ENCODE data around the gene SMAD1. TPM values are rescaled to one million over a fixed set of nuclear protein-coding genes. Genes with fewer than 3 reads are reported as not detected.

SMAD1 gene
- total RNA-seq, 2 experiments from 2014 or later: 9.7 to 11.5 TPM

DNA sequence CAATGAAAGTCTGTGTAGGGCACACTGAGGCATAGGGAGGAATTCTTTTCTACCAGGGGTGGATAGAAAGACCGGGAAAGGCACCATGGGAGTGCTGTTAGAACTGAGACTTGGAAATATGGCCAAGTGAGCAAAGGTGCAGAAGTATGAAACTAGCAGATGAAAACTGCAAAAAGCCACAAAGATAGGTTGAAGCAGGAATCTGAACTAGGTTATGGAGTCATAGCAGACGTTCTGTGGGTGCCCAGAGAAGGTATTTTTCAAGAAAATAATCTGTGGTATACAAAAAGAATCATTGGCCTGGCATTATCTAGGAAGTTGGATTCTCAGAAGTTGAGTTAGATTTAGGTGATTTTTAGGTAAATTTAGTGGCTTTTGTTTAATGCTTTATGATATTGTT is 48.5 kb downstream of the SMAD1 start:
- no peaks in the 10 kb centered on the region for H3K27me3 ChIP-seq (ENCODE audit: control insufficient read depth in 1 of 2, insufficient read depth in 2 of 2, low read length in 2 of 2)
- ChIA-PET POLR2A (no interaction called here), CTCF (interaction anchor here (0.6 kb wide), 1 partner anchor 8 kb away, joined by 3 read pairs; no protein-coding TSS in a partner anchor)
- no peak overlapping the region for H3K4me3 ChIP-seq (ENCODE audit: low read length)
- no peak overlapping the region for H3K27ac ChIP-seq (ENCODE audit: low read depth in 1 of 2, low read length in 2 of 2)
- H3K4me3 Mint-ChIP-seq: no peak overlapping the region
- no peak for DNase-seq
- H3K9me3 ChIP-seq (ENCODE audit: control insufficient read depth in 1 of 2, insufficient read depth in 1 of 2, low read length in 2 of 2): no peaks in the 10 kb centered on the region
- H3K27me3 Mint-ChIP-seq: no peaks in the 10 kb centered on the region
- no peaks in the 10 kb centered on the region for H3K4me1 ChIP-seq (ENCODE audit: insufficient read depth, low read length)
- intact Hi-C loops (cut with DNase I, micrococcal nuclease): no loop called here
- TF ChIP-seq, protein P1, sequence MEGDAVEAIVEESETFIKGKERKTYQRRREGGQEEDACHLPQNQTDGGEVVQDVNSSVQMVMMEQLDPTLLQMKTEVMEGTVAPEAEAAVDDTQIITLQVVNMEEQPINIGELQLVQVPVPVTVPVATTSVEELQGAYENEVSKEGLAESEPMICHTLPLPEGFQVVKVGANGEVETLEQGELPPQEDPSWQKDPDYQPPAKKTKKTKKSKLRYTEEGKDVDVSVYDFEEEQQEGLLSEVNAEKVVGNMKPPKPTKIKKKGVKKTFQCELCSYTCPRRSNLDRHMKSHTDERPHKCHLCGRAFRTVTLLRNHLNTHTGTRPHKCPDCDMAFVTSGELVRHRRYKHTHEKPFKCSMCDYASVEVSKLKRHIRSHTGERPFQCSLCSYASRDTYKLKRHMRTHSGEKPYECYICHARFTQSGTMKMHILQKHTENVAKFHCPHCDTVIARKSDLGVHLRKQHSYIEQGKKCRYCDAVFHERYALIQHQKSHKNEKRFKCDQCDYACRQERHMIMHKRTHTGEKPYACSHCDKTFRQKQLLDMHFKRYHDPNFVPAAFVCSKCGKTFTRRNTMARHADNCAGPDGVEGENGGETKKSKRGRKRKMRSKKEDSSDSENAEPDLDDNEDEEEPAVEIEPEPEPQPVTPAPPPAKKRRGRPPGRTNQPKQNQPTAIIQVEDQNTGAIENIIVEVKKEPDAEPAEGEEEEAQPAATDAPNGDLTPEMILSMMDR (IDR thresholded peaks at IDR 0.05): no peak
- no peaks in the 10 kb centered on the region for H3K36me3 Mint-ChIP-seq (ENCODE audit: low read depth)
- H3K4me1 Mint-ChIP-seq (ENCODE audit: low read depth): peaks cover 12% of the 10 kb centered on the region
- no peaks in the 10 kb centered on the region for H3K9me3 Mint-ChIP-seq
- ATAC-seq (ENCODE audit: poor library complexity): no peak
- H3K36me3 ChIP-seq (ENCODE audit: insufficient read depth, low read length): no peaks in the 10 kb centered on the region
- no peak overlapping the region for H3K27ac Mint-ChIP-seq

DNA sequence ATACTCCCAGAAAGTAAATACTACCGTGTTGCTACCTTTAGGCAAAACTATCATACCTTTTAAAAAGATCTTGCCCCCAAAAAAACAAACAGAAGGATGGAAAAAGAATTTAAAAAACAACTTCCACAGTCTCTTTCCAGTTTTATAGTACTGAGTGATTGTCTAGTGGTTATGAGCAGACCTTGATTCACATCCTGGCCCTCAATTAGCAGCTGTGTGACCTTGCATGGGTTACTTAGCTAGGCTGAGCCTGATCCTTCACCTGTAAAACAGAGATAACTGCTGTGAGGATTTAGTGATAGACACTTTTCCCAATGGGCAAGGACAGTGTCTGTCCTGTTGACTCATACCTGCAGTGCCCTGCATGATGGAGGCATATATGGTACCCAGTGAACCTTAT is 49.0 kb downstream of the SMAD1 start:
- no peaks in the 10 kb centered on the region for H3K27me3 Mint-ChIP-seq
- peaks cover 7% of the 10 kb centered on the region for H3K4me1 Mint-ChIP-seq (ENCODE audit: low read depth)
- TF ChIP-seq, protein P1 (IDR thresholded peaks at IDR 0.05): no peak
- POLR2A ChIA-PET: no interaction called here
- Histone ChIP-seq H3K4me1 (ENCODE audit: insufficient read depth, low read length) (no peaks in the 10 kb centered on the region), H3K27me3 (ENCODE audit: control insufficient read depth in 1 of 2, insufficient read depth in 2 of 2, low read length in 2 of 2) (no peaks in the 10 kb centered on the region), H3K27ac (ENCODE audit: low read depth in 1 of 2, low read length in 2 of 2) (no peak overlapping the region), H3K36me3 (ENCODE audit: insufficient read depth, low read length) (no peaks in the 10 kb centered on the region), H3K9me3 (ENCODE audit: control insufficient read depth in 1 of 2, insufficient read depth in 1 of 2, low read length in 2 of 2) (no peaks in the 10 kb centered on the region), H3K4me3 (ENCODE audit: low read length) (no peak overlapping the region)
- H3K27ac Mint-ChIP-seq: no peak overlapping the region
- no peaks in the 10 kb centered on the region for H3K9me3 Mint-ChIP-seq
- DNase-seq: no peak
- H3K4me3 Mint-ChIP-seq: no peak overlapping the region
- intact Hi-C loops (cut with DNase I, micrococcal nuclease): no loop called here
- no peak for ATAC-seq (ENCODE audit: poor library complexity)
- H3K36me3 Mint-ChIP-seq (ENCODE audit: low read depth): no peaks in the 10 kb centered on the region
- CTCF ChIA-PET: no interaction called here

DNA sequence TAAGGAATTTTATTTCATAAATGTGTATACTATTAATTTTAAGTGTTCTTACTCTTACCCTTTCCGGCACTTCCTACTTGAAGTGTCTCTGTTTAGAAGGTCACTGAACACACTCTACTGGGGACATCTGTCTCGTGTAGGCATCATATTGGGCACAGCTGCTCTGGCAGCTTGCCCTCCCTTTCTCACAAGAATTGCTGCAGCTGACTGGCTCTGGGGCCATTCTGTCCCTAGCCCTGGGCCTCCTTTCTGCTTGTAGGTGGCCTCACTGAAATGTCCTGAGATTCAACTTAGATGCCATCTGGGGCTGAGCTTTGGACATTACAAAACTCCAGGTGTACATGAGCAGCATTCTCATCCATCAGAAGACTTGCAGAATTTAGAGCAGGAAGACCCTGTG is 49.6 kb downstream of the SMAD1 start:
- Histone ChIP-seq H3K27me3 (ENCODE audit: control insufficient read depth in 1 of 2, insufficient read depth in 2 of 2, low read length in 2 of 2) (no peaks in the 10 kb centered on the region), H3K36me3 (ENCODE audit: insufficient read depth, low read length) (no peaks in the 10 kb centered on the region), H3K4me3 (ENCODE audit: low read length) (no peak overlapping the region), H3K27ac (ENCODE audit: low read depth in 1 of 2, low read length in 2 of 2) (no peak overlapping the region), H3K4me1 (ENCODE audit: insufficient read depth, low read length) (no peaks in the 10 kb centered on the region), H3K9me3 (ENCODE audit: control insufficient read depth in 1 of 2, insufficient read depth in 1 of 2, low read length in 2 of 2) (no peaks in the 10 kb centered on the region)
- Mint-ChIP-seq H3K36me3 (ENCODE audit: low read depth) (no peaks in the 10 kb centered on the region), H3K9me3 (no peaks in the 10 kb centered on the region), H3K4me1 (ENCODE audit: low read depth) (peaks cover 2% of the 10 kb centered on the region), H3K27ac (no peak overlapping the region), H3K4me3 (no peak overlapping the region), H3K27me3 (no peaks in the 10 kb centered on the region)
- no peak for DNase-seq
- TF ChIP-seq, protein P1 (IDR thresholded peaks at IDR 0.05): no peak
- no peak for ATAC-seq (ENCODE audit: poor library complexity)
- POLR2A ChIA-PET: interaction anchor here (0.6 kb wide), 1 partner anchor 89 kb away, joined by 3 read pairs; no protein-coding TSS in a partner anchor
- CTCF ChIA-PET: no interaction called here
- intact Hi-C loops (cut with DNase I, micrococcal nuclease): no loop called here
